Putamen (tissue), 1 donor: ENCODE data around the gene POLR1H.
"Not testable (repeated sequence)": the region's sequence is repeated elsewhere in the genome, so short reads cannot be mapped to it uniquely, and the experiment has no call there.

Source experiments
- DNase-seq: peaks from one replicate; pipeline ENCODE4 v3.0.0-alpha.2; 2016; ENCODE audit warnings: low spot score

Gene POLR1H

GRCh38 chr6:30061092-30061857, at the start of gene POLR1H:
Gene POLR1H, plus strand, starts transcription at chr6:30061265. Its CDS starts 260 bp downstream, at chr6:30061525.
- peak; percentile 96 for DNase-seq

GRCh38 chr6:30013291-30013922, 47.7 kb upstream of the POLR1H start:
- DNase-seq: no peak

- DNase-seq: no peak
These were observed 41.2 kb upstream of the POLR1H start for GRCh38 chr6:30019819-30020218.

- no peak for DNase-seq
These were observed 40.4 kb upstream of the POLR1H start for GRCh38 chr6:30020626-30021025.

GRCh38 chr6:30022189-30022588, 38.9 kb upstream of the POLR1H start:
- no peak for DNase-seq

GRCh38 chr6:30022712-30023111, 38.4 kb upstream of the POLR1H start:
- not testable (repeated sequence) for DNase-seq

- no peak for DNase-seq
These were observed 35.9 kb upstream of the POLR1H start for GRCh38 chr6:30025186-30025585.

GRCh38 chr6:30029588-30029987, 31.5 kb upstream of the POLR1H start:
- no peak for DNase-seq

- no peak for DNase-seq
These were observed 29.7 kb upstream of the POLR1H start for GRCh38 chr6:30031381-30031780.

- not testable (repeated sequence) for DNase-seq
These were observed 27.6 kb upstream of the POLR1H start for GRCh38 chr6:30033440-30033839.

GRCh38 chr6:30035784-30036183, 25.3 kb upstream of the POLR1H start:
- no peak for DNase-seq

GRCh38 chr6:30037182-30037788, 23.8 kb upstream of the POLR1H start:
- DNase-seq: no peak

- DNase-seq: no peak
These were observed 19.8 kb upstream of the POLR1H start for GRCh38 chr6:30041221-30041620.

- no peak for DNase-seq
These were observed 19.2 kb upstream of the POLR1H start for GRCh38 chr6:30041821-30042220.

- DNase-seq: no peak
These were observed 18.6 kb upstream of the POLR1H start for GRCh38 chr6:30042476-30042875.

- DNase-seq: no peak
These were observed 18.2 kb upstream of the POLR1H start for GRCh38 chr6:30042914-30043313.

- no peak for DNase-seq
These were observed 17.3 kb upstream of the POLR1H start for GRCh38 chr6:30043744-30044143.

- no peak for DNase-seq
These were observed 16.4 kb upstream of the POLR1H start for GRCh38 chr6:30044630-30045029.

- no peak for DNase-seq
These were observed 13.8 kb upstream of the POLR1H start for GRCh38 chr6:30047220-30047619.

- DNase-seq: no peak
These were observed 7.4 kb upstream of the POLR1H start for GRCh38 chr6:30053682-30054081.

- DNase-seq: no peak
These were observed 5.6 kb upstream of the POLR1H start for GRCh38 chr6:30055513-30055912.

GRCh38 chr6:30060606-30061091, 416 bp upstream of the POLR1H start:
- DNase-seq: no peak

GRCh38 chr6:30061858-30062458, 893 bp downstream of the POLR1H start:
- no peak for DNase-seq
